NCI-H524 (cell line): ENCODE measurements around the gene FAM83B.
"Not testable (repeated sequence)": the region's sequence is repeated elsewhere in the genome, so short reads cannot be mapped to it uniquely, and the experiment has no call there.

Experiments
- DNase-seq, 2 experiments: peaks; one replicate each; lab custom pipeline; 2025; lab: John Stamatoyannopoulos, UW

Gene FAM83B

GRCh38 chr6:54897462-54898189, 51.1 kb downstream of the FAM83B start:
- DNase-seq = no peak

DNA sequence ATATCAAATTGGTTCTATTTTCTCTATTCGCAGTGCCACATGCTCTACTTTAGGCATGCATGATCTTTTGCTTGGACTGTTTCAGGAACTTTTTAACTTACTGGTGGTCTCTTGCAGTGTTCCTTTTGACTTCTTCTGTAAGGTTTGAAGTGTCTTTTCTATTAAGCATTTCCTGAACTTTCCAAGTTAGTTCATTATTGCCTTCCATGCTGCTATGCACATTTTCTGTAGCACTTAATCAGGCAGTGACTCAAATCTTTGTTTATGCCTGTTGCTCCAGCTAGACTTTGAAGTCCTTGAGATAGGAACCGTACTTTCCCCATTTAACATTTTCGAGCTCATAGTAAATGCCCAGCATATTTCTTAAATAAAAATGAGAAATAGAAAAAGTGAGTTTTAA, 52.2 kb downstream of the FAM83B start:
- no peak for DNase-seq

- DNase-seq = no peak
Measured at GRCh38 chr6:54899442-54899841, 52.9 kb downstream of the FAM83B start.

DNA sequence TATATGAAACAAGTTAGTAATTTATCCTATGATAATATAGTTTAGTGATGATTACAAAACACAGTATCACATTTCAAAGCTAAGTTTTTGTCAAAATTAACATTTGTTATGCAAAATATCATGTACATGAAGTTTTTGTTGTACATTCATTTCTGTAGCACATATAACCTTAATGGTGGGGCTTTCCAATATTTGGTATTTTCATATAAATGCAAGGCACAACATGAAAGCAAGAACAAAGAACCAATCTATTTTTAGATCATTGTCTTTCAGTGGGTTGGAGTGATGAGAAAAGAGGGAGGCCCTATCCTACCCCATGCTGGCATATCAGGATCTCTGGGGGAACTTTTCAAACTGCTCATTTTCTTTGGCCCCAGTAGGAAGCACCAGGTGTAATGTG, 53.4 kb downstream of the FAM83B start:
- no peak for DNase-seq

DNA sequence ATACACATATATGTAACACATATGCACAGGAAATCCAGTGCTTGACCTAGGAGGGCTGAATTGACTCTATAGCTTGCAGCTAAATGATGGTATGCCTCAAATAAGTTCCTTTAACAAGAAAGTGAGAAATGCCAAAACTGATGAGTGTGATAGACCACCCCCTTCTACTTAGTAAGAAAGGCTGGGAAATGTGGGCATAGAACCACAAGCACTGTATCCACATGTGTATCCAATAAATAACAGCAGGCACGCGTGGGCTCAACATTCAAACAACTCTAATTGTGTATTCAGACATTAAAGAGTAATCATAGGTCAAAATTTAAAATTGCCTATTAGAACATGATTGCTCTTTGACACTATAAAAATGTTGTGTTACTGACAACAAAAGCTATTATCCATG, 54.1 kb downstream of the FAM83B start:
- DNase-seq = no peak

GRCh38 chr6:54903884-54904283, 57.3 kb downstream of the FAM83B start:
- no peak for DNase-seq

- DNase-seq = no peak
Measured at GRCh38 chr6:54907355-54907754, 60.8 kb downstream of the FAM83B start.

DNA sequence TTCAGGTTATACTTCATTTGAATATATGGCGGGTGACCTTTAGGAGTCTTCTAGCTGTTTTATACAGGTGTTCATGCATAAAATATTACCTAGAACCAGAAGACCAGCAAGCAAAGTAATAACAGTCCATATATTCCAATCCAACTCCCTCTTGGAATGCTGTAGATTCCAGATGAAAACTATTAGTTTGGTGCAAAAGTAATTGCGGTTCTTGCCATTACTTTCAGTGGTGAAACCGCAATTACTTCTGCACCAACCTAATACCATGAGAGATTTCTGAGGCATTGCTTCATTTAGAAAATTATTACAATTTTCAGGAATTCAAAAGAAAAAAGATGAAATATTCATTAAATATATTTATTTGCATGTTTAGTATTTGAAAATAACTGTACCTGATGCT, 62.6 kb downstream of the FAM83B start:
- no peak for DNase-seq

DNA sequence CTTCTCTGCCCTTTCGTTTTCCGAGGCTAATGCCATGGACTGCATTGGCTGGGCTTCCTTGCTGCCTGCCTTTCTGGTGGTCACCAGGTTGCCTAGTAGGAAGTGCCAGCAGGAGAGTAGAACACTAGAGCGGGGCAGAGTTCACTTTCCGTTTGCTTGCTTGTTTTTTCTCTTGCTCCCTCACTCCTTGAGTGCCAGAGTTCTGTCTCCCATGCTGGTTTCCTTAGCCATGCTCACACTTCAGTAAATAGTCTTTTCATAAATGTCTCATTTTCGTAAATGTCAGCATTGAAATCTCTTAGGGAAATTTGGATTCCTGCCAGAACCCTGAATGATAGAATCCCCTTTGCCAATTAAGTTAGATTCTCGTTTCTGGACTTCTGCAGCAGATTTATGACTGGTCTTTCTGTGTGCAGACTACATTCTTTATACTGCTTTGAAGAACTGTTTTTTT, 63.9 kb downstream of the FAM83B start:
- no peak for DNase-seq

GRCh38 chr6:54910921-54911320, 64.3 kb downstream of the FAM83B start:
- DNase-seq = no peak

DNA sequence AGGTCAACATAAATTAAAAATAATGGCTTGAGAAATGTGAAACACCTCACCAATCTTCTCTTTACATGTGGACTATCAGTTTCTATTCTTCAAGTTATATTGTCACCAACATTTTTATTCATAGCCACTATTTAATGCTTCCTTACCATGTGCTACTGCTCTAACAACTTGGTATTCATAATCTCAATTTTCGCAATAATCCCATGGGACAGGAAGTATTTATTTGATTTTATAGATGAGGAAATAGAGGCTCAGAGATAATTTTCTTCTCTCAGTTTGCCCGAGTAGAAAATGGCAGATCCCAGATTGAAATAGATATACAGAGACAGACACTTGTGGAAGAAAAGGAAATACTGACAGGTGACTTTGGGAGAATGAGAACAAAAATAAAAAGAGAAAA, 66.6 kb downstream of the FAM83B start:
- DNase-seq = no peak

DNA sequence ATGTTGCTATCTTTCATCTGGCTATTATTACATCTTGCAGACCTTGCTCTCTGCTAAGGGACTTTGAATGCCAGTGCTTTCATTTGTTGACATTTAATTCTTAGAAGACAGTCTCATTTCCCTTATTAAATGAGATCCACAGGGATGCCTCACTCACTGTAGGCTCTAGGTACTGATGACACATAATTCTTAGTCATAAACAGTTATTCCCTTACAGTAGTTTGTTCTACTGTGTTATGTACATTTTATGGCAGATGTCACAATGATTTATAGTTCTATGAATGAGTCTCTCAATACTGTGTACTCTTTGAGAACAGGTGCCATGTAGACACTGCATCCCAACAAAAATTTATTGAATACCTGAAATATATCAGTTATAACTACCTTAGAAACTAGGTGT, 70.3 kb downstream of the FAM83B start:
- DNase-seq = no peak

DNA sequence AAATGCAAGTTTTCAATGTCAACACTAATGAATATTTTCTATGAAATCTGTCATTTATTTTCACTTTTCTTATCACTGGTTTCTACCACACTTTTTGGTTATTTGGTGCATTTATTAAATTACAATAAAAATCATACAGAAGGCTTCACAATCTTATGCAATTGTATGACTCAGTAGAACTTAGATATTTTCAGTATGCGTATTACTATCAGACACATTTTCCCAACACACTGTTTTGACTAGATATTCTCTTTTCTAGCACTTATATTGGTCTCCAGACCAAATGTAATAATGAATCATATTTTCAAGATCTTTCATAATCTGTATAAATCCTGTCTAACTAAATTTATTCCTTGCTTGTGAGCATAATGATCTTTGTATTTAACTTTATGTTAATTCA, 74.1 kb downstream of the FAM83B start:
- DNase-seq = no peak

DNA sequence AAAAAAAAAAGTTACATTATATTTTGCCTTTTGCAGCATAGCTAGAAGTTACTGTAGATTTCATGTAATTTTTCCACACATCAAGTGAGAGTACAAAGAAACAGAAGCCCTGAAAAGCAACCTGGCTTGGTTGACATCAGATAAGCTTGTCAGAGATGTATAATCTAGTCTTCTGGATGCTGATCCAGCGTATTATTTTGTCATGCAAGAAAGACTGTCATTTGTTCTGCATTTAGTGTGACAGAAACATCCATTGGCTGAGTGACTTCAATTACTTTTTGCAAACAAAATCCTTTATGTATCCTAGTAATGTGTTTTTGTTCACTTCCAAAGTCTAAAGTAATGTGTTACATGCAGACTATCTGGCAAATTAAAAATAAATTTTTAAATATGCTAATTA, 75.3 kb downstream of the FAM83B start:
- DNase-seq = no peak

- DNase-seq = no peak
Measured at GRCh38 chr6:54929245-54929909, 82.8 kb downstream of the FAM83B start.

DNA sequence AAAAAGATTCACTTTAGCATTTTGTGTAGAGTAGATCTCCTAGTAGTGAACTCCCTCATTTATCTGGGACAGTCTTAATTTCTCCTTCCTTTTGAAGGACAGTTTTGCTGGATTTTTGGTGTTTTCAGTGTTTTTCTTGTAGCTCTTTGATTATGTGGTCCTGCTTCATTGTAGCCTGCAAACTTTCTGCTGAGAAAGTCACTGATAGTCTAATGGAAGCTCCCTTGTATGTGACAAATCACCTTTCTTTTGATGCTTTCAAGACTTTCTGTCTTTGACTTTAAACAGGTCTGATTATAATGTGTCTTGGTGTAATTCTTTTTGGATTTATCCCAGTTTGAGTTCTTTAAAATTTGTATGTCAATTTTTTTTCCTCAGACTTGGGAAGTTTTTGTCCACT, 86.1 kb downstream of the FAM83B start:
- no peak for DNase-seq

GRCh38 chr6:54935739-54936138, 89.2 kb downstream of the FAM83B start:
- DNase-seq = no peak

DNA sequence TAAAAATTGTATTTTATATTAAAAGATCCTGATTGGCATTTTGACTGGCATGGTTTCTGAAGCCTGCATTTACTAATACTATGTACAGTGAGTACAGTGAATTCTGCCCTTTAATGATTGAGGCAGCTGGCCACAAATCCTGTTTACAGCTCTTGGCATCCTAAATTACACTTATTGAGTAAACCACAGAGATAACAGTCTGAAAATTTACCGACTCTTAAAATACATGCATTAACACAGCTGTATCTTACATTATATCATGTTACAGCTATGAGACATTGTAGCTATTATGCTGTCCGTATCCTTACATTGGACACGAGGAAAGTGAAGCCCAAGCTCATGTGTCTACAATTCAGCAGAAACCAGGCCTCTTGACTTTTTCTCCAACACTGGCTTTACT, 90.8 kb downstream of the FAM83B start:
- no peak for DNase-seq

- no peak for DNase-seq
Measured at GRCh38 chr6:54957698-54958097, 111.1 kb downstream of the FAM83B start.

DNA sequence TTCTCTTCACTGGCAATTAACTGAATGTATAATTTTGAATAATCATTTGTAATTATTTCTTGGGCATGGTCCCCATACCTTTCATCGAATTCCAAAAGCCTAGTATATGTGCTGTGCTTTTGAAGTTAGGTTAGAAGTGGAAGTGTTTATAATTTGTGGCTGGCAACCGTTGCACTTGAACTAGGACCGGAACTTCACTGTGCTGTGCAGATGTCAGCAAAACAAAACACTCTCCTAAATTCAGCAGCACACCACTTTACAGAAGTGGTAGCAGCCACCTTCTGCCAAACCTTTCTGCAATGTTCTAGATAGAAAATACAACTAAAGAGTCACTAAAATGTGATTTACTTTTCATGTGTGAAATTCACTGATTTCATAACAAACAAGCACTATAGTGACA, 111.9 kb downstream of the FAM83B start:
- DNase-seq = no peak

DNA sequence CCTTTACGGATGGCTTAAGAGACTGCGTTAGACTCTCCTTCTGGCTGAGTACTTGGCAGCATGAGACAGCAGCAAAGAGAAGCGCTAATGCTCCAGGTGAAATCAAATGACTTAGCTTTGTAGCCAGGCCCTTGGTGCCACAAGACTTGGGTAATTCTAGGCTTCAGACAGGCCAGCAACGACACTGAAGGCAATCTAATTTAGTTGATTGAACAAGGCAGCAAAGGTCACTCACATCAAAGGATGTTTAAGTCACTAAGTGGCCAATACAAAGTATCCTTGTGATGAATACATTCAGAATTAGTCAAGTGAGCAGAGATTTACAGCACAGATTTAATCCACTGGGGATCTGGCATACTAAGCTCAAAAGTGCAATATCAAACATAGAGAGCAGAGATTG, 113.2 kb downstream of the FAM83B start:
- DNase-seq = no peak

DNA sequence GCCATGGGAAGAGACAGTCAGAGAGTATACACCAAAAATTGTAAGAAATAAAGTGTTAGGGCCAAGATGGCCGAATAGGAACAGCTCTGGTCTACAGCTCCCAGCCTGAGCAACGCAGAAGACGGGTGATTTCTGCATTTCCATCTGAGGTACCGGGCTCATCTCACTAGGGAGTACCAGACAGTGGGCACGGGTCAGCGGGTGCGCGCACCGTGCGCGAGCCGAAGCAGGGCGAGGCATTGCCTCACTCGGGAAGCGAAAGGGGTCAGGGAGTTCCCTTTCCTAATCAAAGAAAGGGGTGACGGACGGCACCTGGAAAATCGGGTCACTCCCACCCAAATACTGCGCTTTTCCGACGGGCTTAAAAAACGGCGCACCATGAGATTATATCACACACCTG, 114.8 kb downstream of the FAM83B start:
- DNase-seq = not testable (repeated sequence)

- no peak for DNase-seq
Measured at GRCh38 chr6:54970337-54970736, 123.8 kb downstream of the FAM83B start.

DNA sequence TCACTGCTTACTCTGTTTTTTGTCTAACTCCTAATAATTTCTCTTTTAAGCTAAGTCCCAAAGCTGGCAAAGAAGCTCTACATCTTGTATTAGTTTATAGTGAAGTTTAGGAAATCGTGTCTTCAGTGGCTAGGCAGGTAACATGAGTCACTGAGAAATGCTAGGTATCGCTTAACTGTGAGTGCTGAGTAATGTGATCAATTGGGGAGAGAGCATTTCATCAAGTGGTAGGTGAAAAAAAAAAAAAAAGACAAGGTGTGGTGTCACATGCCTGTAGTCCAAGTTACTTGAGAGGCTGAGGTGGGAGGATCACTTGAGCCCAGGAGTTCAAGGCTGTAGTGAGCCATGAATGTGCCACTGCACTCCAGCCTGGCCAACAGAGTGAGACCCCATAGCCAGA, 125.3 kb downstream of the FAM83B start:
- no peak for DNase-seq
